Thyroid gland (tissue), 4 donors: ENCODE measurements around the gene DENND5B. TPM values are rescaled to one million over a fixed set of nuclear protein-coding genes. Genes with fewer than 3 reads are reported as not detected.

Experiments
- DNase-seq, 2 donors: peaks; one replicate each; pipeline ENCODE4 v3.0.0-alpha.2; 2019
- H3K27ac ChIP-seq, 3 donors: fragments of 200-600 bp; sonication (generic); 1 replicate in 2 of 3; 2 replicates in 1 of 3; pipeline ENCODE4 v1.5.1; 2016 to 2019; ENCODE audit warnings: mild to moderate bottlenecking in 1 of 3, moderate library complexity in 1 of 3
- H3K27me3 ChIP-seq: fragments of 200-600 bp; sonication (generic); one replicate; pipeline ENCODE4 v1.5.1; 2019
- H3K36me3 ChIP-seq, 2 donors: fragments of 200-600 bp; sonication (generic); one replicate each; pipeline ENCODE4 v1.5.1; 2016 to 2019
- H3K4me1 ChIP-seq, 2 donors: fragments of 200-600 bp; sonication (generic); one replicate each; pipeline ENCODE4 v1.5.1; 2017 to 2019
- H3K4me3 ChIP-seq, 3 donors: fragments of 200-600 bp; sonication (generic); replicated peaks in 1 of 3; 1 replicate in 2 of 3; 2 replicates in 1 of 3; pipeline ENCODE4 v1.5.1; 2016; ENCODE audit warnings: mild to moderate bottlenecking in 1 of 3
- H3K9me3 ChIP-seq: fragments of 200-600 bp; sonication (generic); one replicate; pipeline ENCODE4 v1.5.1; 2017
- POLR2A ChIP-seq, 2 donors: fragments of 450-650 bp; IDR thresholded peaks; one replicate each; pipeline ENCODE4 v1.6.1; 2017; ENCODE audit warnings: antibody characterized with exemption in 2 of 2, mild to moderate bottlenecking in 2 of 2, moderate library complexity in 1 of 2
- WGBS, 2 donors: methylation state at CpG; one replicate each; pipeline ENCODE4 v1.1.5; 2017; 5-methylcytosine and 5-hydroxymethylcytosine counted together
- intact Hi-C: fragments of 100-400 bp; cut with DNase I; formaldehyde crosslinking; loops from one replicate; pipeline ENCODE4 v1.15.1; 2023
- total RNA-seq, 4 donors: library from RNA; depleted of rRNA; stranded (reverse); fragments of >200 nt; gene quantifications; one replicate each; pipeline ENCODE4 v1.2.3, GENCODE V29; 2016
- TF ChIP-seq, protein P1 (sequence below), 6 experiments: fragments of 200-600 bp in 3 of 6; fragments of 450-650 bp in 3 of 6; sonication (generic) in 3 of 6; IDR thresholded peaks; one replicate each; pipeline ENCODE4 v1.5.1; 2016 to 2019; ENCODE audit warnings: antibody characterized with exemption in 6 of 6, mild to moderate bottlenecking in 2 of 6, inconsistent platforms in 1 of 6, moderate library complexity in 1 of 6

Gene DENND5B
- total RNA-seq, 4 donors from 2014 or later: 13.3 to 17.7 (median 16.2) TPM

- 55 to 65% methylated on average over 16 of the region's 16 CpGs for WGBS, 2 donors
- H3K4me1 ChIP-seq: no peaks in the 10 kb centered on the region
- no peaks in the 10 kb centered on the region for H3K27me3 ChIP-seq
- H3K4me3 ChIP-seq: no peak overlapping the region
- no peaks in the 10 kb centered on the region for H3K9me3 ChIP-seq
- DNase-seq: no peak
- intact Hi-C loops: no loop called here
- TF ChIP-seq POLR2A (IDR thresholded peaks at IDR 0.05): no peak
- TF ChIP-seq, protein P1, sequence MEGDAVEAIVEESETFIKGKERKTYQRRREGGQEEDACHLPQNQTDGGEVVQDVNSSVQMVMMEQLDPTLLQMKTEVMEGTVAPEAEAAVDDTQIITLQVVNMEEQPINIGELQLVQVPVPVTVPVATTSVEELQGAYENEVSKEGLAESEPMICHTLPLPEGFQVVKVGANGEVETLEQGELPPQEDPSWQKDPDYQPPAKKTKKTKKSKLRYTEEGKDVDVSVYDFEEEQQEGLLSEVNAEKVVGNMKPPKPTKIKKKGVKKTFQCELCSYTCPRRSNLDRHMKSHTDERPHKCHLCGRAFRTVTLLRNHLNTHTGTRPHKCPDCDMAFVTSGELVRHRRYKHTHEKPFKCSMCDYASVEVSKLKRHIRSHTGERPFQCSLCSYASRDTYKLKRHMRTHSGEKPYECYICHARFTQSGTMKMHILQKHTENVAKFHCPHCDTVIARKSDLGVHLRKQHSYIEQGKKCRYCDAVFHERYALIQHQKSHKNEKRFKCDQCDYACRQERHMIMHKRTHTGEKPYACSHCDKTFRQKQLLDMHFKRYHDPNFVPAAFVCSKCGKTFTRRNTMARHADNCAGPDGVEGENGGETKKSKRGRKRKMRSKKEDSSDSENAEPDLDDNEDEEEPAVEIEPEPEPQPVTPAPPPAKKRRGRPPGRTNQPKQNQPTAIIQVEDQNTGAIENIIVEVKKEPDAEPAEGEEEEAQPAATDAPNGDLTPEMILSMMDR (IDR thresholded peaks at IDR 0.05): no peak
- no peaks in the 10 kb centered on the region for H3K36me3 ChIP-seq
- H3K27ac ChIP-seq: no peak overlapping the region
Measured at GRCh38 chr12:31629756-31630732, 39.1 kb upstream of the DENND5B start.

DNA sequence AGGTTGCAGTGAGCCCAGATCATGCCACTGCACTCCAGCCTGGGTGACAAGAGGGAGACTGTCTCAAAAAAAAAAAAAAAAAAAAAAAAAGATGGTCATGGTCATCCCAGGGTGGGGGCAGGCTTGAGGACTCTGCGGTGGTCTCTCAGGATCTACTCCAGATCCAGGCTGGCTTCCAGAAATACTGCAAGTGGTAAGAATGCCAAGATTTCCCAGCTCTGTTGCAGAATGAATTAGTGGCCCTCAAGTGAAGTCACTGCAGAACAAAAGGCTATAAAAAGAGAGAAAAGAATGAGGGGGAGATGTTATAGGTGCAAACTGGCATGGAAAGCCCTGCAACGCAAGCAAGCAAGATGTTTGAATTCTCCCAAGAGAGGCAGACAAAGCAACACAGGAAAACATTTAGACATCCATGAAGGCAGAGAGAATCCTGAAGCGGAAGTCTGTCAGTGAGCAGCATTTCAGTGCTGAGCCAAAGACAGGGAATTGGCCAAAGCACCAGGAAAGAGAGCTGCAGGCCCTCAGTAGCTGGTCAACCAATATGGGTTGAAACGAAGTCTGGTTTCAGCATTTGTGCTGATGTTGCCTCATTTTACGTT, 36.6 kb upstream of the DENND5B start:
- TF ChIP-seq, protein P1 (IDR thresholded peaks at IDR 0.05): no peak
- TF ChIP-seq POLR2A (IDR thresholded peaks at IDR 0.05): no peak
- Histone ChIP-seq H3K27ac (no peak overlapping the region), H3K4me1 (no peaks in the 10 kb centered on the region), H3K9me3 (no peaks in the 10 kb centered on the region), H3K4me3 (no peak overlapping the region), H3K27me3 (no peaks in the 10 kb centered on the region), H3K36me3 (no peaks in the 10 kb centered on the region)
- intact Hi-C loops: no loop called here
- WGBS, 2 donors: 69 to 71% methylated on average over 5 of the region's 5 CpGs
- no peak for DNase-seq

DNA sequence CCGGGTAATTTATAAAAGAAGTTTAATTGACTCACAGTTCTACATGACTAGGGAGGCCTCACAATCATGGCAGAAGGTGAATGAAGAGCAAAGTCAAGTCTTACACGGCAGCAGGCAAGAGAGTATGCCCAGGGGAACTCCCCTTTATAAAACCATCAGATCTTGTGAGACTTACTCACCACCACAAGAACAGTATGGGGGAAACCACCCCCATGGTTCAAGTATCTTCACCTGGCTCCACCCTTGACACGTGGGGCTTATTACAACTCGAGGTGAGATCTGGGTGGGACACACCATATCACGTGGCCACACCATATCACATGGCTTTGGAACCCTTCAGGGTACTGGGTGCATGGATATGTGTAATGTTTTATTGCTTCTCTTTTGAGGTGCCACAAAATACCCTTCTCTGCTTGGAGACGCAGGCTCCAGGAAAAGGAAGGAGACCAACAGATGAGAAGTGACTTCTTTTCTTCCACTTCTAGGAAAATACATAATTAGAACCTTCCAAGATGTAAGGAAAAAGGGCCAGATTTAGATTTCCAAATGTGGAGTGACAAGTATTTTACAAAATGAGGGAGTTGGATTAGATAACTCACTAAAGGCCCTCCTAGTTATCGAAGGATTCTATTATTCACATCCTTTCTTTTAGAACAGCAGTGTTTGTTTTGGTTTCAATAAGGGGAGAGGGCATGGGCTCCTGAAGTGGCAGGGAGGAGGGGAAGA, 35.5 kb upstream of the DENND5B start:
- TF ChIP-seq, protein P1 (IDR thresholded peaks at IDR 0.05): no peak
- no peak for TF ChIP-seq POLR2A (IDR thresholded peaks at IDR 0.05)
- DNase-seq: no peak
- Histone ChIP-seq H3K4me1 (no peaks in the 10 kb centered on the region), H3K27ac (no peak overlapping the region), H3K9me3 (no peaks in the 10 kb centered on the region), H3K4me3 (no peak overlapping the region), H3K36me3 (no peaks in the 10 kb centered on the region), H3K27me3 (no peaks in the 10 kb centered on the region)
- intact Hi-C loops: no loop called here
- WGBS, 2 donors: 80 to 82% methylated on average over 7 of the region's 7 CpGs

GRCh38 chr12:31622038-31622437, 31.1 kb upstream of the DENND5B start:
- Histone ChIP-seq H3K9me3 (no peaks in the 10 kb centered on the region), H3K27me3 (no peaks in the 10 kb centered on the region), H3K27ac (no peak overlapping the region), H3K4me1 (no peaks in the 10 kb centered on the region), H3K36me3 (no peaks in the 10 kb centered on the region), H3K4me3 (no peak overlapping the region)
- no peak for DNase-seq
- TF ChIP-seq POLR2A (IDR thresholded peaks at IDR 0.05): no peak
- TF ChIP-seq, protein P1 (IDR thresholded peaks at IDR 0.05): no peak
- intact Hi-C loops: no loop called here
- 85 to 89% methylated on average over 4 of the region's 4 CpGs for WGBS, 2 donors
